Activated CD8-positive, alpha-beta memory T cell treated with anti-CD3 and anti-CD28 coated beads for 48 hours (primary cell): ENCODE data around the gene C1orf74.

Source experiments
- DNase-seq, 3 experiments: peaks; one replicate each; pipeline ENCODE4 v3.0.0-alpha.2; 2020; ENCODE audit warnings: low read depth in 2 of 3, low spot score in 2 of 3

Gene C1orf74

DNA sequence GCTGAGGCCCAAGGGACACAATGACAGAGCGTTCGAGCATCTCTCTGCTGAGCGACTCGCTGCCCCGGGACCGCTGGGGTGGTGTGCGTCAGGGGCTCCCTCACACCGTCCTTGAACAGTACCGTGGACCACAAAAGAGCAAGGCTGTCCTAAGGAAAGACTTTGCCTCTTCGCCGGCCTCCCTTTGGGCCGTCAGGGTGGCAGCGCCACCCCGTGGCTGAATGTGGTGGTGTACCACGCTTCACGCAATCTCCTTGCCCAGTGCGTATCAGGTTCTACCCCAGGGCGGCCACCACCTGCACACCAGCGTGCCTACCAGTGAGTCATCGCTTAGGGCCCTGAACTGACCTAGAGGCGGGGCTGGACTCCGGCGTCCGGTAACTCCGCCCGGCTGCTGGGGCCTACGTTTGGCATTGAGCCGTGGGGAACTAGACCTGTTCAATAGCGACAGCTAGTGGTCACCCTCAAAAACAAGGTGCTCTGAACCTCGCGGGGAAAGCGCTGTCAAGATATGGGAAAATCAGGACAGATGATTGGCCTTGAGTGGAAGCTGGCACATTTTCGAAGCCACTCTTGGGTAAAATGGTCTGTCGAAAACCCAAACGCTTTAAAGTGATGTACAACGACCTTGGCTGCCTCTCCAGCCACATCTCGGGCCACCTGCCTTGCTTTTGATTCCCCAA is 36.6 kb downstream of the C1orf74 start:
- peak; percentile 85 to 93 (median 87) for DNase-seq

DNA sequence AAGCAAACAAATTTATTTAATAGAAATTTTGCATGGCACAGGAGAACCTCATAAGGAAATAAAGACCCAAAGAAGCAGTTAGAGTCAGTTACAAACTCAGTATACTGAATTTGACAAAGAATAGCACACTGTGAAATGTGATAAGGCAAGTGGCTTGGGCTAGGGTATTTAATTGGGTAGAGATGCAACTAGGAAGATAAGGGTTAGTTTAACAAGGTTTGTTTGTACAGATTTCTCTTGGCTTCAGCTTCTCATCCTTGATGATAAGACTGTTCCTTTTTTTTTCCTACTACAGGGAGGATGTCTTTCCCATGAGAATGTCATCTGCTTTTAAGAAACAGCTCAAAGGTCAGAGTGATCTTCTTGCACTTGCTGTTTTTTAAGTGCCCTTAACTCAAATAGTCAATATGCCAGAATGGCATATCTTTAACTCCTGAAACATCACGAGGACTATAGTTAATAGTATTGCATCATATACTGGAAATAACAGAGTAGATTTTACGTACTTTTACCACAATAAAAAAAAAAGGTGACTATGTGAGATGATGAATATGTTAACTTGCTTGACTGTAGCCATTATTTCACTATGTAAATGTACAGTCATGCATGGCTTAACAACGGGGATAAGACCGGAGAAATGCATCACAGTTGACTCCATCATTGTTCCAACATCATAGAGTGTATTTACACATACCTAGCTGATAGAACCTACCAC is 37.8 kb downstream of the C1orf74 start:
- no peak for DNase-seq

DNA sequence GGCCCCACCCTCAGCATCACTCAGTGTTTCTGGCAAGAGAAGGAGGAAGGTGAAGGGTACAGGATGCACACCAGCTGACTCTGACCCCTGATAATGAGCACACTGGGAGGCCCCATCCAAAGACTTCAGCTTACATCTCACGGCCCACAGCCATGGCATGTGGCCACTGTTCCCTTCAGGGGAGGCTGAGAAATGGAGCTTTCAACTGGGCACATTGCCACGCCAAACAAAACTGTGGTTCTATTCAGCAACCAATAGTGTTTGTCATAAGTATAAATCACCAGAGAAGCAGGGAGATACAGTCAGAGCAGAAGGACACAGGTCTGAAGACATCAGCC is 41.2 kb downstream of the C1orf74 start:
- no peak for DNase-seq

DNA sequence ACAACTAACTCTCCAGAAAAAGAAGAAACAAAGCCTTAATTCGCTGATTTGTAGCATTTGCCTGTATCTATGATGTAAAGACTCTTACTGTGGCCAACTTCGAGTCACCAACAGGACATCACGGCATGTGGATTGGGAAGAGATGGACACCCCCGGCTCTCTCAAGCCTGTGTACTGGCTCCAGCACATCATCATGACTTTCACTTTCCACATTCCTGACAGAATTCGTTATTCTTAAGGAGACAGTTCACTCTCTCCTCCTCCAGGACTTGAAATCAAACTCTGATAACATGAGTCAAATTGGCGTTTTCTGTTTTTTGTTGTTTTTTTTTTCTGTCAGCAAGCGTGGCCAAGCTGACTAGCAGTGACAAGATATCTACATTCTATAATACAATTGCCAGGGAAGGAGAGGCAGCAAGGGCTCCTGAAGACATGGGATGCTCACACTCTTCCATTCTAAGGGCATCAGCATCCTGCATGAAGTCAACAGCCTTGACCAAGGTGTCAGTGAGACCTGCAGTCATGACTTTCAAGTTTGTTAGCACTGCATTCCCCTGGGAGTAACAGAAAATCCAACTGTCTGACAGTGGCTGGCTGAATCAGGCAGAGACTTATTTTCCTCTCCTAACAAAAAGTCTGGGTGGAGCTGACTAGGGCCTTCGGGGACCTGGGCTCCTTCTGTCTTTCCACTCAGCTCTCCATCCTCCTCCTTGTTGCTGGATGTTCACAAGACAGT is 41.8 kb downstream of the C1orf74 start:
- DNase-seq, result no peak

DNA sequence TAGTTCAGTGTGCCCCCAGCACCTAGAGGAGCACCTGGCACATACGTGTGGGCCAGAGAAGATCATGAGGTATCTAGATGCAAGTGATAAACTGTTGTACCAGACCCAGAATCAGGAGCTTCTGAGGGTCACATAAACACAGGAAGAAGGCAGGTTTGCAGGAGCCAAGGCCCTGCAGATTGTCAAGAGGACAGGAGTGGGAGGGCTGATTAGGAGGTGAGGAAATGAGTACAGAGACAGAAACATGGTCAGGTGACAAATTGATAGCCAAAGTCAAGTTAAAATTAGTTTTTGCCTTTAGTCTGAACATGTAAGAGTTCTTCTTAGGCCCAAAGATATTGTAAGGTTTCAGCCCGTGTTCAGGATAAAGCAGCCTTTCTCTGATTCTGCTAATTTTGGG is 42.5 kb downstream of the C1orf74 start:
- no peak for DNase-seq

DNA sequence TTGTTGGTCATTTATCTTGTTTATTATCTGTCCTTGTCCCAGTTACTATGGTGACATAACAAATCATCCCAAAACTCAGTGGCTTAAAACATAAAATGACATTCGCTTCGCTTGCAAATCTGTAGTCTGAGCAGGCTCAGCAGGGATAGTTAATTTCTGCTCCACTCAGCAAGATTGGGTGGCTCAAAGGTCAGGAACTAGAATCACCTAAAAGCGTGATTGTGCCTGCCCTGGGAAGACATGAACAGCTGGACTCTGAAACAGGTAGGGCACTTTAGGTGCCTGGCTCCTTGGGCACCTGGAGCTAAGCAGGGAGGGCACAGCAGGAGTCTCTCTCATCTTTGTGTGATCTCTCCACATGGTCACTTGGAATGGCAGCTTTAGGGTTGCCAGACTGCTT is 43.2 kb downstream of the C1orf74 start:
- DNase-seq, result no peak

DNA sequence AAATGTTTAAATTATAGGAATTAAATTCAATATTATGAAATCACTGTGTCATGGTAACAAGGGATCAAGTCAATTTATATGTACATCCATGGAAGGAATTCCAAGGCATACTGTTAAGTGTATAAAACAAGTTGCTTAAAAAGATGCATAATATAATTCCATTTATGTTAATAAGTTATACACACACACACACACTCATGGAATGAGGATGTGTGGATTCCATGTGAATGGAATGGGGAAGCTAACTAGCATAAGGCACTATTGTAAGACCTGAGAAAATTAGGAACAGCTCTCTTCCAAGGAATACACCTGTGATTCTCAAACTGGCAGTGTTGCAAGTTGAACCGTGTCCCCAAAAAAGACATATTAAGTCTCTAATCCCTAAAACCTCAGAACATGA is 46.1 kb downstream of the C1orf74 start:
- no peak for DNase-seq

DNA sequence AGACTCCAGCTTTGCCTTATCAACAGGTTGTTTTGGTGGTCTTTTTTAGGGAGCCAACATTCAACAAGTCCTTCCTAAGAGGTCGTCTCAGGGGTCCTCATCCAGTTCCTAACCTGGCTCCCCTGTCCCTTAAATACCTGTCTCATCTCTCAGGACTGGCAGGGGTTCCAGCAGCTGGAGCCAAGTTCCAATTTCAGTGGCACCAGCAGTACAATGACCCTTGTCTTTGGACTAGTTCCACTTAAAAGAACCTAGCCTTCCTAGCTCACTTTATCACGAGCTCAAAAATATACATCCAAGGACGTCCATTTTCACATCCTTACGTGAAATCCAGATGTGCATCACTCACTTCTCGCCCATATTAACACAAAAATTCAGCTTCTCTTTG is 47.2 kb downstream of the C1orf74 start:
- no peak for DNase-seq

DNA sequence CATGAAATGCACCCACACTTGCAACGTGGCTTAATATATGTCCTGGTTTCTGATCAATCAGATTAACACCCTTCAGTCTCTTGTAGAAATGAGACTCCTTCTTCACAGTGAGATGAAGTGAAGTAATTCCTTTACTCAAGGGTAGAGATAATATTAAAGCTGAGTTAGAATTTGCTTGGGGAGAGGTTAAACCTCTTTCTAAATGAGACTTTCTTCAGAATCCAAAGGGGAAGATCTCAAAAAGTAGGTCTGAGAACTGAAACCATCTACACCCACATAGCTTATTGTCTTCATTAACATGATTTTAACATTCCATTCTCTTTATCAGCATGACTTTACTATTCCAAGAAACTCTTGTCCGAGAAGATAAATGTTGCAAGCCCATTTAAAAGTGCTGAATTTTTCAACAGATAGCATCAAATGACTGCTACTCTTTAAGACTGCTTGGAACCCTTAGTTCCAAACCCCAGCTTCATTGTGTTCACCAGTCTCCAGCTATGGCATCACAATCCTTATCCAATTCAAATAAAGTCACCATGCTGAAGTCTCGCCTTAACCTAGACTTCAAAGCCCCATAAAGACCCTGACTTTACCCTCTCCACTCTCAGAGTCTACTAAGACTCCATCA is 47.8 kb downstream of the C1orf74 start:
- DNase-seq, result no peak

DNA sequence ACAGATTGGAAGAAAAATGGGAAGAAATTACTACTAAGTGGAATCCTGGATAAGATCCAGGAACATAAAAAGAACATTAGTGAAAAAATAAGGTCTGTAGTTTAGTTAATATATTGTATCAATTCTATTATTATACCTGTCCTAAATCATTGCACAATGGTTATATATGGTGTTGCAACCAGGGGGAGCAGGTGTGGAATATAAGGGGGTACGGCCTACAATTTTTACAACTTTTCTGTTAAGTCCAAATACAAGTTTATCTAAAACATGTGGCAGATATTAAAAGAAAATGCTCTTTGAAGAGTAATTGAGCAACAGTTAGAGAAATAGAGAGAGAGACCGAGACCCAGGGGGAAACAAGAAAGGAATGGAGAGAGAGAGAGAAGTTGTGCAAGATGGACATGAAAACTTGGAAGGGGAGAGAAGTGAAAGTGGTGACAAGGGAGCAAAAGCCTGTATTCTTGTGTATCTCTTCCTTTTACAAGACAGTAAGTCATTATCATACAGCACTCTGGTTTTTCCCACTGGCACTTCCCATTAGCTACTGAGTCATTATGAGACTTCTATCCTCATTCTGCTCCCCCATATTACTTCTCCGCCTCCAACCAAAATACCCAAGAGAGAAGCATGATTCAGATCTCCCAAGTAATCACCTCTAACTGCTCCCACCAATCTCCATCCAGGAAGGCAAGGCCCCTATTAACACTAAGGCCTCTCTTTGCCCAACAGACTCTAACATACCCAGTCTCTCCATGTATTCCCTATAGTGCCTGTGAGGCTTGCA is 50.8 kb downstream of the C1orf74 start:
- DNase-seq, result no peak

DNA sequence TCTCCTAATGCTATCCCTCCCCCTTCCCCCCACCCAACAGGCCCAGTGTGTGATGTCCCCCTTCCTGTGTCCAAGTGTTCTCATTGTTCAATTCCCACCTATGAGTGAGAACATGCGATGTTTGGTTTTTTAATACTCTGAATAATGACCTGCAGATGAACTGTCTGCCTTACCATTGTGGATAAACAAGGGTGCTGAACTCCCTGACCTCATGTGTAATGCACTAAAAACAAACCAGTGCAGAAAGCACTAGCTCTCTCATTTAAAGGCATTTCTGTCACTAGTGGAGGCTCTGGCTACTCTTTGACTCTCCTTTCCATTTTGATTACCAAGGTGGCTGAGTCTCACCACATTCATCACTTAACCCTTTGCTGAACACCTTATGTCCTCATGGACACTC is 51.6 kb downstream of the C1orf74 start:
- DNase-seq, result no peak

DNA sequence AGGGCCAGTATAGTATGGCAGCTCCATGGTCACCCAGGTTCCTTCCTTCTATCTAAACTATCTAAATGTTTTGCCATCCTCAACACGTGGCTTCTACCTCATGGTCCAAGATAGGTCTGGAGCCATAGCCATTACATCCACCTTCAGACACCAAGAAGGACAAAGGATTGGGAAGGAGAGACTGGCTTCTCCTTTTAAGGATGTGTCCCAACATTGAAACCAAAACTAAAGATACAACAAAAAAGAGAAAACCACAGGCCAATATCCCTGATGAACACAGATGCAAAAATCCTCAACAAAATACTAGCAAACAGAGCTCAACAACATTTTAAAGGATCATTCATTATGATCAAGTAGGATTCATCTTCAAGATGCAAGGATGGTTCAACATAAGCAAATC is 54.9 kb downstream of the C1orf74 start:
- no peak for DNase-seq
